GM10248 (cell line): ENCODE results near the gene SLC35C1.

ENCODE experiments used
- CTCF ChIA-PET: fragments of 300-600 bp; sonication (Branson Sonifier 250); formaldehyde crosslinking; extraction: SDS; loops from one replicate; lab custom pipeline; 2021; ENCODE audit warnings: antibody characterized with exemption; lab: Yijun Ruan, JAX
- POLR2A ChIA-PET: fragments of 350-650 bp; sonication (Branson Sonifier 250); formaldehyde crosslinking; extraction: SDS; loops from one replicate; lab custom pipeline; 2020; ENCODE audit warnings: antibody characterized with exemption; lab: Yijun Ruan, JAX
- DNase-seq: peaks from one replicate; pipeline ENCODE4 v3.0.0; 2012; ENCODE audit errors: extremely low spot score
- TF ChIP-seq, protein P1 (sequence below): IDR thresholded peaks from 2 replicates; pipeline ENCODE4 v1.5.1; 2012; ENCODE audit warnings: mild to moderate bottlenecking, low read depth; ENCODE audit errors: extremely low read depth, missing control alignments, control extremely low read depth

The SLC35C1 gene

DNA sequence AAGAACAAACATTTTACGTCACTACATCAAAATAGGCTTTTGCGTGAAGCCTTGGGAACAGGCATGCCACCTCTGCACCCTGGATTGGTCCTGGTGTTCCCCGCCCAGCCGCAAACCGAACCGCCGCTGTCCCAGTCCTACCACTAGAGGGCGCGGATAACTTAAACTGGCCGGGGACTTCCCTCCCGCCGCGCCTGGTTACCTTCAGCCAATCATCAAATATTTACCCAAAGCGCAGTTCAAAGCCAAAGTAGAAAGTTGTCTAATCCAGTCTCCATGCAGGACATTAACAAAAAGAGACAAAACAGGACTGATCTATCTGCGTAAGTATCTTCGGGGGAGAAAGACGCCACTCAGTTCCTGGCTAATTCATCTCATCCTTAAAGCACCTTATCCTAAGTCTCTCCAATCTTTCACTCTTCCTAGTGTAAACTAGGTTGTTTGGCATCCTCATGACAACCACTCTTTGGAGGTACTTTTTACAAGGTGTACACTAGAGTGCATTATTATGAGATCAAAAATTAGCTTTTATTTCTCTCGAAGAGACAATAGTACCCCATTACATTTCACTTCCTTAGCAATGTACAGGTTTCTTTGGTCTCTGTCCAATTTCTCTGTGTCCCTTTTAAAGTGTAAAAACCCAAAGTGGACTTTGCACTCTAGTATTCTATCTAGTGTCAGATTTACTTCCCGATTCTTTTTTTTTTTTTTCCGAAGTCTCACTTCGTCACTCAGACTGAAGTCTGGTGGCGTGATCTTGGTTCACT lies 38.4 kb downstream of the SLC35C1 start:
- DNase-seq = peak; percentile 85
- TF ChIP-seq, protein P1, sequence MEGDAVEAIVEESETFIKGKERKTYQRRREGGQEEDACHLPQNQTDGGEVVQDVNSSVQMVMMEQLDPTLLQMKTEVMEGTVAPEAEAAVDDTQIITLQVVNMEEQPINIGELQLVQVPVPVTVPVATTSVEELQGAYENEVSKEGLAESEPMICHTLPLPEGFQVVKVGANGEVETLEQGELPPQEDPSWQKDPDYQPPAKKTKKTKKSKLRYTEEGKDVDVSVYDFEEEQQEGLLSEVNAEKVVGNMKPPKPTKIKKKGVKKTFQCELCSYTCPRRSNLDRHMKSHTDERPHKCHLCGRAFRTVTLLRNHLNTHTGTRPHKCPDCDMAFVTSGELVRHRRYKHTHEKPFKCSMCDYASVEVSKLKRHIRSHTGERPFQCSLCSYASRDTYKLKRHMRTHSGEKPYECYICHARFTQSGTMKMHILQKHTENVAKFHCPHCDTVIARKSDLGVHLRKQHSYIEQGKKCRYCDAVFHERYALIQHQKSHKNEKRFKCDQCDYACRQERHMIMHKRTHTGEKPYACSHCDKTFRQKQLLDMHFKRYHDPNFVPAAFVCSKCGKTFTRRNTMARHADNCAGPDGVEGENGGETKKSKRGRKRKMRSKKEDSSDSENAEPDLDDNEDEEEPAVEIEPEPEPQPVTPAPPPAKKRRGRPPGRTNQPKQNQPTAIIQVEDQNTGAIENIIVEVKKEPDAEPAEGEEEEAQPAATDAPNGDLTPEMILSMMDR = peak; percentile 89
- CTCF ChIA-PET = interaction anchor here (0.6 to 3.8 kb wide), 17 partner anchors 10 to 188 kb away, joined by 3 to 66 read pairs (median 5); partner anchors contain the start of gene SLC35C1
- POLR2A ChIA-PET = no interaction called here

DNA sequence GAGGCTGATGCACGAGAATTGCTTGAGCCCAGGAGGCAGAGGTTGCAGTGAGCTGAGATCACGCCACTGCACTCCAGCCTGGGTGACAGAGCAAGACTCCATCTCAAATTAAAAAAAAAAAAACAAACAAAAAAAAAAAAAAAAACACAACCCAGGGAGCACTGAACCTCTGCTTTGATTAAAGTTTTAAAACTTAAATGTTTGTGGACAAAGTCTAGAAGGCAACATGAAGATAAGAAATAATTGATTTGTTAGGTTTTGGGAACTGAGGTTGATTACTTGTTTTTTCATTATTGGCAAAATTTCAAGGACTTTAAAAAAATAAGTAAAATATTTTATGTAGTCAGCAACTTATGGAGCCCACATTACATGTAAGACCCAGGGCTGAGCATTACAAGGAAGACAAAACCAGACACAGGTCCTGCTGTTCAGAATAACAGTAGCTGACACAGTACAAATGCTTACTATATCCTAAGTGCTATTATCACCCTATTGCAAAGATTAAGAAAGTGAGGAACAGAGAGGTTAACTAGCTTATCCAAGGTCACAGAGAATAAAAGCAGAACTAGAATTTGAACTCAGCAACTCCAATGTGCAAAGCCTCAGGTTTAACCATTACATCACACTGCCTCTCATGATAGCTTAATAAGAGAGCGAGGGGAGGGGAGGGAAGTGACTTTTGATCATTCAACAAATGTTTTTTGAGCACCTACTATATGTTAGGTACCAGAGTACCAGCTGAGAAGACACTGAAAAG lies 40.1 kb downstream of the SLC35C1 start:
- POLR2A ChIA-PET = no interaction called here
- TF ChIP-seq, protein P1 = no peak
- CTCF ChIA-PET = interaction anchor here (1.1 to 2.9 kb wide), 7 partner anchors 9 to 162 kb away, joined by 3 to 21 read pairs (median 4); no protein-coding TSS in a partner anchor
- DNase-seq = no peak

DNA sequence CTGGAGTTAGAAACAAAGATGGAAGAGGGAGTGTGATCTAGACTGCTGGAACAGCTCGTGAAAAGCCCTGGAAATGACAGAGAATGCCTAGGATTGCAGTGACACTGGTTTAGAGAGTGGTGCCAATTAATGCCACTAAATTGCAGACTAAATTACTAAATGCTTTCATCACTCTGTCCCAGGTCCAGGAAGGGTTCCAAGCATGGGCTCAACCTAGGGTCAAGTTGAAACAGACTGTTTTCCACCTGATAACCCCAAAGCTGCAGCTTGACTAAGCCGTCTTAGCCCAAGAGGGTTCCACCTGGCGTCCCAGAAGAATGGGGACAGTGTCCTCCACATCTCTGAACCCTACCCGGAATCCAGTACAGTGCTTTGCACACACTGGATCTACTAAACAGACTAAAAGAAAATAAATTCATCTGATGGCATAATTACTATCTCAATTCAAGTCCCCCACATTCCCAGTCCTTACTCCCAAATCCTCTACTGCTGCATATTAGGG lies 41.3 kb downstream of the SLC35C1 start:
- no peak for DNase-seq
- ChIA-PET POLR2A (interaction anchor here (0.7 kb wide), 1 partner anchor 19 kb away, joined by 3 read pairs; no protein-coding TSS in a partner anchor), CTCF (interaction anchor here (0.9 to 2.9 kb wide), 11 partner anchors 8 to 221 kb away, joined by 3 to 21 read pairs (median 4); no protein-coding TSS in a partner anchor)
- TF ChIP-seq, protein P1 = no peak

DNA sequence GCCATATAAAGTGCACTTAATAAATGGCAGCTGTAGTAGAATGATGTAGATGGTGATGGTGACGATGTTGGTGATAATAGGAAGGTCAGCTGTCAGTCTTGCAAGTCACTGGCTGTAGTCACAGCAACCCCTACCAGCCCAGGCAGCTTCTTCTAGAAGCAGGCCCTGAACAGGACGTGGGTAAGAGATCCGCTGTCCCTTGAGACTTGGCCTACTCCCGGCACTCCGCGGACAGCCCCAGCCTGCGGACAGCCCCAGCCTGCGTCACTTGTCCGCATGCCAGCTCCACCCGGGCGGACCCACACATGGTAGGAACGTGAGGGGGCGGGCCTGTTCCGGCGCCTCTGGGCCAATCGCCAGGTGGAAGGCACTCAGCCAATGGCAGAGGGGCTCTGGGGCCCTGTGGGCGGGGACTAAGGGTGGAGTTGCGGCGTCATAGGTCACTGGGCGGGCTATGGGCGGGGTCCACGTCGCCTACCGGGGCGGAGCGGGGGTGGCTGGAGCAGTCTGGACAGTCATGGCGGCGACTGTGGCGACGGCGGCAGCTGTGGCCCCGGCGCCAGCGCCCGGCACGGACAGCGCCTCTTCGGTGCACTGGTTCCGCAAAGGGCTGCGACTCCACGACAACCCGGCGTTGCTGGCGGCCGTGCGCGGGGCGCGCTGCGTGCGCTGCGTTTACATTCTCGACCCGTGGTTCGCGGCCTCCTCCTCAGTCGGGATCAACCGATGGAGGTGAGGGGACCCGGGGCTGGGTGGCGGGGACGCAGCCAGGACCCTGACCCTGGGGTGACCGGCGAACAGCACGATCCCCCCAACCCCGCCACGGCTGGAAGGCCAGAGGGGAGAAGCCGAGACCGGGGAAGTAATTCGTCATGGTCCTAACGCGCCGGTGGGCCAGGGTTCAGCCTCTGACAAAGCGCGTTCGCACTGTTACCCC lies 42.3 kb downstream of the SLC35C1 start, which contains the start of gene CRY2:
TSS of gene CRY2 (plus strand) at position 502 of the 937 bp plus-strand sequence. CDS start at position 518, 16 bp downstream.
- DNase-seq = peak; percentile 99
- CTCF ChIA-PET = interaction anchor here (0.9 to 2.9 kb wide), 9 partner anchors 9 to 220 kb away, joined by 3 to 21 read pairs (median 4); no protein-coding TSS in a partner anchor
- POLR2A ChIA-PET = interaction anchor here (0.7 to 1.3 kb wide), 5 partner anchors 13 to 62 kb away, joined by 3 to 7 read pairs (median 5); no protein-coding TSS in a partner anchor
- TF ChIP-seq, protein P1 = no peak

DNA sequence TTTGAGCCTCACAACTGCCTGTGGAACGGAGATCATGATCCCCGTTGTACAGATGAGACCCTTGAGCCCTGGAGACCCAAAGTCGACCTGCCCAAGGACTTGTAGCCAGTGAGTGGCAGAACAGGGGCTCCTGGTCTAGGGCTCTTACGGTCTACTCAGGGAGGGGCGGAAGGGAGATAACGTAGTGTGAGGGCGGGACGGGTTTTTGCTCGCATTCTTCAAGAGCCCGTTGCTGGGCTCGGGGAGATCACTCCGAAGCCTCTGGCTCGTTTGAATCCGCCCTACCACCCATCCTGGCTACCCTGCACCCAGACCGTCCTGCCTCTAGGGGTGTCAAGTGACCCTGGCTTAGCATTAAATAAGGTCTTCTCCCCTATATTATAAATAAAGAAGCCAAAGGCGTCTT lies 43.0 kb downstream of the SLC35C1 start:
- ChIA-PET POLR2A (interaction anchor here (0.6 to 1.3 kb wide), 2 partner anchors 12 to 38 kb away, joined by 5 read pairs; no protein-coding TSS in a partner anchor), CTCF (no interaction called here)
- TF ChIP-seq, protein P1 = no peak
- peak; percentile 44 for DNase-seq
